ENCODE results near the gene SUV39H1.

The SUV39H1 gene

GRCh38 chrX:48741834-48742233 lies 45.3 kb downstream of the SUV39H1 start:
- TF ChIP-seq, protein P1, sequence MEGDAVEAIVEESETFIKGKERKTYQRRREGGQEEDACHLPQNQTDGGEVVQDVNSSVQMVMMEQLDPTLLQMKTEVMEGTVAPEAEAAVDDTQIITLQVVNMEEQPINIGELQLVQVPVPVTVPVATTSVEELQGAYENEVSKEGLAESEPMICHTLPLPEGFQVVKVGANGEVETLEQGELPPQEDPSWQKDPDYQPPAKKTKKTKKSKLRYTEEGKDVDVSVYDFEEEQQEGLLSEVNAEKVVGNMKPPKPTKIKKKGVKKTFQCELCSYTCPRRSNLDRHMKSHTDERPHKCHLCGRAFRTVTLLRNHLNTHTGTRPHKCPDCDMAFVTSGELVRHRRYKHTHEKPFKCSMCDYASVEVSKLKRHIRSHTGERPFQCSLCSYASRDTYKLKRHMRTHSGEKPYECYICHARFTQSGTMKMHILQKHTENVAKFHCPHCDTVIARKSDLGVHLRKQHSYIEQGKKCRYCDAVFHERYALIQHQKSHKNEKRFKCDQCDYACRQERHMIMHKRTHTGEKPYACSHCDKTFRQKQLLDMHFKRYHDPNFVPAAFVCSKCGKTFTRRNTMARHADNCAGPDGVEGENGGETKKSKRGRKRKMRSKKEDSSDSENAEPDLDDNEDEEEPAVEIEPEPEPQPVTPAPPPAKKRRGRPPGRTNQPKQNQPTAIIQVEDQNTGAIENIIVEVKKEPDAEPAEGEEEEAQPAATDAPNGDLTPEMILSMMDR (IDR thresholded peaks at IDR 0.05; ENCODE audit: low read depth, low read length): no peak
- TF ChIP-seq MYC (IDR thresholded peaks at IDR 0.05; ENCODE audit: low read depth, low read length) (no peak), POLR2A (IDR thresholded peaks at IDR 0.05; ENCODE audit: extremely low read depth, insufficient read length) (no peak)
- TF ChIP-seq, protein P2, sequence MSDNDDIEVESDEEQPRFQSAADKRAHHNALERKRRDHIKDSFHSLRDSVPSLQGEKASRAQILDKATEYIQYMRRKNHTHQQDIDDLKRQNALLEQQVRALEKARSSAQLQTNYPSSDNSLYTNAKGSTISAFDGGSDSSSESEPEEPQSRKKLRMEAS (IDR thresholded peaks at IDR 0.05; ENCODE audit: low read depth, low read length): no peak
- peak; percentile 8 for DNase-seq (ENCODE audit: low read depth)
- no peak overlapping the region for H3K4me3 ChIP-seq (ENCODE audit: low read depth, low read length)

DNA sequence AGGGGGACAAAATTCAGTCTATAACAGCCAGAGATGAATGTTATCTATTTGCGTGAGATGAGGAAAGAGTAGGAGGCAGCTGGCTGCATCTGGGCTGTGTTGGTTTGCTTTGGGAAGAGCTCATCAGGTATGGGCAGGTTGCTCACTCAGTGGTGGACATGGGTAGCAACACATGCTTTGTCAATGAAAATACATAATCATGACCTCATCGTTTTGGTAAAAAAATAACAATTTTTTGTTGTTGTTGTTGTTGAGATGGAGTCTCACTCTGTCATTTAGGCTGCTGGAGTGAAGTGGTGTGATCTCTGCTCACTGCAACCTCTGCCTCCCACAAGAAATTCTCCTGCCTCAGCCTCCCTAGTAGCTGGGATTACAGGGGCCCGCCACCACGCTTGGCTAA lies 48.7 kb downstream of the SUV39H1 start:
- no peak overlapping the region for H3K4me3 ChIP-seq (ENCODE audit: low read depth, low read length)
- TF ChIP-seq, protein P1 (IDR thresholded peaks at IDR 0.05; ENCODE audit: low read depth, low read length): no peak
- TF ChIP-seq, protein P2 (IDR thresholded peaks at IDR 0.05; ENCODE audit: low read depth, low read length): no peak
- no peak for TF ChIP-seq POLR2A (IDR thresholded peaks at IDR 0.05; ENCODE audit: extremely low read depth, insufficient read length)
- DNase-seq (ENCODE audit: low read depth): no peak

DNA sequence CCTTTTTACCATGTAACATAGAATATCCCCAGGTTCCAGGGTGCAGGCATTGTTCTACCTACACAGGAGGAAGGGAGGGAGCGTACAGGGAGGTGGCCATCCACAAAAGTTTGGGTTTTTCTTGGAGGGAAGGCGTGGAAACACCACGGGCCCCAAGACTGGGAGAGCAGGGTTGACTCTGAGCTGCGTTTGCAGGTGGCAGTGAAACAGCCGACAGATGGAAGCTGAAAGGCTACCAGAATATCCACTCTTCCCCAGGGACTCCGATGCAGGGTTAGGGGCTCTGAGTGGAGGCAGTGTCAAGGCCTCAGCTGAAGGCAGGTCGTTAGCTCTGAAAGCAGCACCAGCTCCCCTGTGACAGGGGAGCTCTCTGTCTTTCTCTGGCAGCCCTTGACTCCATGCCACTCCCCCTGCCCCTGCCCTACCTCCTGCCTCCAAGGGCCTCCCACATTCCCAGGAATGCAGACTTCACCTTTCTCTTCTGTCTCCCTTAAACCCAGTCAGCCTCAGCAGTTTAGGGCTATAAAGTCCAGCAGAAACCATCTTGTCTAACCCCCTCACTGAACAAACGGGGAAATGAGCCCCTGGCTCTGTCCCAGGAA lies 51.0 kb downstream of the SUV39H1 start:
- DNase-seq (ENCODE audit: low read depth): no peak
- TF ChIP-seq, protein P1 (IDR thresholded peaks at IDR 0.05; ENCODE audit: low read depth, low read length): no peak
- TF ChIP-seq, protein P2 (IDR thresholded peaks at IDR 0.05; ENCODE audit: low read depth, low read length): no peak
- no peak for TF ChIP-seq POLR2A (IDR thresholded peaks at IDR 0.05; ENCODE audit: extremely low read depth, insufficient read length)
- no peak for TF ChIP-seq MYC (IDR thresholded peaks at IDR 0.05; ENCODE audit: low read depth, low read length)

DNA sequence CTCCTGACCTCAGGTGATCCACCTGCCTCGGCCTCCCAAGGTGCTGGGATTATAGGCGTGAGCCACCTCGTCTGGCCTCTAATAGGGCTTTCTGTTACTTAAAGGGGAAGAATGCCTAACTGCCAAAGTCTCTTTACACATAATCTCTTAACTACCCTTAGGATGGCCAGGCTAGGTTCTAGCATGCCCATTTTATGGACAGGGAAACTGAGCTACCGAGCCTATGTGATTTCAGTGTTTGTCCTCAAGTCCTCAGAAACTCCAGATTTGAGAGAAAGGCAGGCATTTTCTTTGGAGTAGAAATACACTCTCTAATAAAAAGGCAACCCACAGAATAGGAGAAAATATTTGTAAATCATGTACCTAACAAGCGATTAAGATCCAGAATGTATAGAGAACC lies 52.6 kb downstream of the SUV39H1 start:
- no peak for DNase-seq (ENCODE audit: low read depth)
- TF ChIP-seq, protein P1 (IDR thresholded peaks at IDR 0.05; ENCODE audit: low read depth, low read length): no peak
- H3K4me3 ChIP-seq (ENCODE audit: low read depth, low read length): no peak overlapping the region

More for the DNA sequence above, 51.0 kb downstream of the SUV39H1 start:
- H3K4me3 ChIP-seq (ENCODE audit: low read depth, low read length): no peak overlapping the region

- DNase-seq (ENCODE audit: low read depth): no peak
- TF ChIP-seq, protein P1 (IDR thresholded peaks at IDR 0.05; ENCODE audit: low read depth, low read length): no peak
- TF ChIP-seq POLR2A (IDR thresholded peaks at IDR 0.05; ENCODE audit: extremely low read depth, insufficient read length) (no peak), MYC (IDR thresholded peaks at IDR 0.05; ENCODE audit: low read depth, low read length) (no peak)
- TF ChIP-seq, protein P2 (IDR thresholded peaks at IDR 0.05; ENCODE audit: low read depth, low read length): no peak
- H3K4me3 ChIP-seq (ENCODE audit: low read depth, low read length): no peak overlapping the region
Measured at GRCh38 chrX:48751343-48751742, 54.8 kb downstream of the SUV39H1 start.

- no peak for DNase-seq (ENCODE audit: low read depth)
- no peak overlapping the region for H3K4me3 ChIP-seq (ENCODE audit: low read depth, low read length)
- TF ChIP-seq, protein P1 (IDR thresholded peaks at IDR 0.05; ENCODE audit: low read depth, low read length): no peak
- TF ChIP-seq MYC (IDR thresholded peaks at IDR 0.05; ENCODE audit: low read depth, low read length) (no peak), POLR2A (IDR thresholded peaks at IDR 0.05; ENCODE audit: extremely low read depth, insufficient read length) (no peak)
- TF ChIP-seq, protein P2 (IDR thresholded peaks at IDR 0.05; ENCODE audit: low read depth, low read length): no peak
Measured at GRCh38 chrX:48752498-48752897, 56.0 kb downstream of the SUV39H1 start.
